OCI-LY3 (cell line): Measurements from ENCODE around the gene UBQLN4.

Source experiments
- EZH2phosphoT487 ChIP-seq: fragments of 200-600 bp; shearing (Covaris generic); IDR thresholded peaks from 2 replicates; pipeline ENCODE4 v1.6.1; 2018; ENCODE audit warnings: antibody characterized with exemption, mixed run types, low read depth
- TF ChIP-seq, protein P1 (sequence below): fragments of 200-600, 300-600 bp; sonication (generic); IDR thresholded peaks from 2 replicates; pipeline ENCODE4 v1.5.1; 2014; ENCODE audit warnings: antibody characterized with exemption, low read length, low read depth

GRCh38 chr1:156072251-156072650 lies 18.7 kb upstream of the UBQLN4 start:
- TF ChIP-seq, protein P1, sequence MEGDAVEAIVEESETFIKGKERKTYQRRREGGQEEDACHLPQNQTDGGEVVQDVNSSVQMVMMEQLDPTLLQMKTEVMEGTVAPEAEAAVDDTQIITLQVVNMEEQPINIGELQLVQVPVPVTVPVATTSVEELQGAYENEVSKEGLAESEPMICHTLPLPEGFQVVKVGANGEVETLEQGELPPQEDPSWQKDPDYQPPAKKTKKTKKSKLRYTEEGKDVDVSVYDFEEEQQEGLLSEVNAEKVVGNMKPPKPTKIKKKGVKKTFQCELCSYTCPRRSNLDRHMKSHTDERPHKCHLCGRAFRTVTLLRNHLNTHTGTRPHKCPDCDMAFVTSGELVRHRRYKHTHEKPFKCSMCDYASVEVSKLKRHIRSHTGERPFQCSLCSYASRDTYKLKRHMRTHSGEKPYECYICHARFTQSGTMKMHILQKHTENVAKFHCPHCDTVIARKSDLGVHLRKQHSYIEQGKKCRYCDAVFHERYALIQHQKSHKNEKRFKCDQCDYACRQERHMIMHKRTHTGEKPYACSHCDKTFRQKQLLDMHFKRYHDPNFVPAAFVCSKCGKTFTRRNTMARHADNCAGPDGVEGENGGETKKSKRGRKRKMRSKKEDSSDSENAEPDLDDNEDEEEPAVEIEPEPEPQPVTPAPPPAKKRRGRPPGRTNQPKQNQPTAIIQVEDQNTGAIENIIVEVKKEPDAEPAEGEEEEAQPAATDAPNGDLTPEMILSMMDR, result no peak
- no peak for TF ChIP-seq EZH2phosphoT487
